Measurements from ENCODE around the gene ANKRD13C.

DNA sequence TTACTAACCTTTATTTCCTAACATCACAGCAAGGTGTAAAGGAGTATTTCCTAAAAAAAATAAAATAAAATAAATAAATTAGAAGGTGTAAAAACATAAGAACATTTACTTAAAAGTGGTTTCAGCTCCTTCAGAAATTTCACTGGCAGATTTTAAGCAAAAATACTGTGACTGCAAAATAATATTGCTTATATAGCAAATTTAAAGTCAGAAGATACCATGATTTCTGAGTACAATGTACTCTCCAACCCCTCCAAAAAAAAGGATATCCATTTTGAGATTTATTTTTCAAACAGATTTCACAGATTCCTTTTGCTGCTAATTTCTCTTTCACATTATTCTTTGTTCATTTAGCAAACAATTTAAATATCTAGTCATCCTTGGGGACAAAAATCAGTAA lies 18.5 kb downstream of the ANKRD13C start:
- TF ChIP-seq BHLHE40 (IDR thresholded peaks at IDR 0.05; ENCODE audit: low read depth, low read length) (no peak), CEBPB (IDR thresholded peaks at IDR 0.05; ENCODE audit: low read depth, low read length) (no peak), POLR2A (IDR thresholded peaks at IDR 0.05; ENCODE audit: low read depth, low read length) (no peak)
- TF ChIP-seq, protein P1, sequence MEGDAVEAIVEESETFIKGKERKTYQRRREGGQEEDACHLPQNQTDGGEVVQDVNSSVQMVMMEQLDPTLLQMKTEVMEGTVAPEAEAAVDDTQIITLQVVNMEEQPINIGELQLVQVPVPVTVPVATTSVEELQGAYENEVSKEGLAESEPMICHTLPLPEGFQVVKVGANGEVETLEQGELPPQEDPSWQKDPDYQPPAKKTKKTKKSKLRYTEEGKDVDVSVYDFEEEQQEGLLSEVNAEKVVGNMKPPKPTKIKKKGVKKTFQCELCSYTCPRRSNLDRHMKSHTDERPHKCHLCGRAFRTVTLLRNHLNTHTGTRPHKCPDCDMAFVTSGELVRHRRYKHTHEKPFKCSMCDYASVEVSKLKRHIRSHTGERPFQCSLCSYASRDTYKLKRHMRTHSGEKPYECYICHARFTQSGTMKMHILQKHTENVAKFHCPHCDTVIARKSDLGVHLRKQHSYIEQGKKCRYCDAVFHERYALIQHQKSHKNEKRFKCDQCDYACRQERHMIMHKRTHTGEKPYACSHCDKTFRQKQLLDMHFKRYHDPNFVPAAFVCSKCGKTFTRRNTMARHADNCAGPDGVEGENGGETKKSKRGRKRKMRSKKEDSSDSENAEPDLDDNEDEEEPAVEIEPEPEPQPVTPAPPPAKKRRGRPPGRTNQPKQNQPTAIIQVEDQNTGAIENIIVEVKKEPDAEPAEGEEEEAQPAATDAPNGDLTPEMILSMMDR (conservative IDR thresholded peaks at IDR 0.05; ENCODE audit: low read depth, low read length) = no peak
